A204.1 (cell line): ENCODE data around the gene UTRN.

ENCODE experiments used
- FAIRE-seq: peaks from 2 replicates; lab custom pipeline; 2012; peaks lifted over from hg19 to GRCh38; lab: Jason Lieb, UNC

Gene UTRN

DNA sequence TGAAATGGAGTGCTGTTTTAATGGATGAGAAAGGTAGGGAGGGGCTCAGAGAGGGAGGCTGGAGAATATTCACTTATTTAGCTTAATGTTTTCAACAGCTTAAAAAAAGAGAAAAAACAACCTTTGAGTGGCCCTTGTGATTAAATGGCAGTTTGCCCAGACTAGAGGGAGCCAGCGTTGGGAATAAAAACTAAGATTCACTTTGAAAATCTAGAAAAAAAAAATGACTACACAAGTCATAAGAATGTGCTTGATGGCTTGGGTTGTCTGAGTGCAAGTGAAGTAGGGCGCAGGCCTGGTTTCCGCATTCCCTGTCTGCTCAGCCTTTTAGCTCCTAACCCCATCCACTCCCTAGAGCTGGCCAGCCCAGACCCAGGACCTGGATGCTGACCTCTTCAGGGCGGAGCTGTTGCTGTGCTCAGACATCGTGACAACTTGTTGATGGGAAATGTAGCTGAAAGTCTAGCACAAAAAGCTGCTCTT lies 28.9 kb downstream of the UTRN start:
- no peak for FAIRE-seq

DNA sequence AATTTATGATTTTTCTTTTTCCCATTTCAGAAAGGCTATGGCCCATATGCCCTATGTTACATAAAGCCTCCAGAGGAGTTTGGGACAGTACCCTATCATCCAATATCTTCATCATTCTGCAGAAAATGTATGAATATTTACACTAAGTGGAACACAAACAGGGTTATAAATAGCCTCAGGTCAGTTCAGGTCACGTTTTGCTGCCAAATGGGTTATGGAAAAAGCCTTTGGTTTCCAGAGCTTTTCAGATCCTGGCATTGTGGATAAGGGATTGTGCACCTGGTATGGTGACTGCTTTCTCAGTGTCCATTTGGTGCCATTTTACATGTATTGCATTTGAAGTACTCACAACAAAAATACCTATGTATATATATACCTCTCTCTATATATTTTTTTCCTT lies 29.4 kb downstream of the UTRN start:
- FAIRE-seq, result no peak

DNA sequence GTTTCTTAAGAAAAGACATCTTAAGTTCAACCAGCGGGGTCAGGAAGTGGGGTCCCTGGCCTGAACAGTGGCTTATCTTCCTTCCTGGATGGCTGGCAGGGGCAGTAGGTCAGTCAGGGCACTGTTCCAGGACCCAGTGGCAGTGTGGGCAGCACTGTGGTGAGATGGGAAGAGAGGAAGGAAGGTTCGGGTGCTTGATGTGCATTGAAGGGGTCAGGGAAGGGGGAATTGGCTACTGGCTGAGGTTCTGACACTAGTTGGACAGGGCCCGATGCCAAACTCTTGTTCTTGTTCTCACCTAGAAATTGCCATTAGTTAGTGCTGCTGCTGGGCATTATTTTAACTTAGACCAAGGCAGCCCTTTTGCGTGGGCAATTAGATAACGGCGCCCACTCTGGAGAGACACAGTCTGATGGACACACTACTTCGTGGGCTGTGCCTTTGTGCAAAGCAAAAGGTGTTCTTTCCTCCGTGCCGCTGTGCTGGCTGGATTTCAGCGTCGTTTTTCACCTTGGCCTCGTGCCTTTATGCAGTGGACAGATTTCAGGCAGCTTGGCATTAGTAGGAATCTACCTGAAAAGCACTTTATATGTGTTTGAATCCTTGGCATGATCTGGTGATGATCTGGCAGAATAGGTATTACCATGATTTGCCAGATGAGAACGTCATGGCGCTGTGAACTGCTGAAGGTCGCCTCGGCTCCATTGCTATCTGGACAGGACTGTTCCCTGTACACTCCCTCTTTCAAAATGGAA lies 30.3 kb downstream of the UTRN start:
- no peak for FAIRE-seq

DNA sequence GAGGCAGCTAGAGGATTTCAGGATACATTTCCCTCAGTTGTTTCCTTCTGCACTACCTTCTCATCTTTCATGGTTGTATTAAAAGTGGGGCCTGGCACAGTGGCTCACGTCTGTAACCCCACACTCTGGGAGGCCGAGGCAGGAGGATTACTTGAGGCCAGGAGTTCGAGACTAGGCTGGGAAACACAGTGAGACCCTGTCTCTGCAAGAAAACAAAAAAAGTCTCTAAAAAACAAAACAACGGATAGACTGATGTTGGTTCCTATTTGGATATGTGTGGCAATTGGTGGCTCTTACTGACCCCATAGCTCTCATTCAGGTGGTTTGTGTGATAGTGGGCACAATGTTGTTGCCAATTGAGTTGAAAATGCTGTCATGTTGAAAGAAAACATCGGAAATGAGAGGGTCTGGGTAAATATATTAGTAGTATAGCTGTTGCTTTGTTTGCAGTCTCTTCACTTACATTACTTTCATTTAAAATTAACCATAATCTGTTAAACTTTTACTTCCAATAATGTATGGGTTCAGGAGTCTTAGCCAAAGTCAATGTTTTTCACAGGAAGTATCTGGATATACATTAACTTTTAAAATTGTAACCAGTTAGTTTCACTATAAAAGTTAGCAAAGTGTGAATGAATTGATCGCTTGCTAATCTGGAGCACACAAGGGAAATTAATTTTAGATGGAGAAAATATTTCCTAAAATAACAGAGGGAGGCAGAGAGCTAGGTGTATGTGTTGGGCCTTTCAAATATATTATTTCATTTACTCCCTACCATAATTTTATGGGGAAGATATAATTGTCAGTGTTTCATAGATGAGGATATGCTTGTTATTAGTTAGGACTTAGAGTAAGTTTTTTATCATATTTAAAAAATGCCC lies 31.1 kb downstream of the UTRN start:
- FAIRE-seq, result no peak

DNA sequence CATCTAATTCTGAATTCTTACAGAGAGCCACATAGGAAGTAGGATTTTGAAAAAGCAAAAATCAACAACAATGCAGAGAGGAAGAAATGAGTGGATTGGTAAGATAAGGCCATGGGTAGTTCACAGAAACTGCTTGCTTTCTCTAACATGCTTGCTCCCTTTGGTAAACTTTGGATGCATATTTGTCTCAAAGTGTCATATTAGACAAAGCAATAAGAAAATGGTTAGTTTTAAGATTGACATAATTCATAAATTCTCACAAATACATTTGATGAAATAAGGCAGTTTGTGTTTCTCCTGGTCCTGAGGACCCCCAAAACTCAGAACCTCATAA lies 31.7 kb downstream of the UTRN start:
- no peak for FAIRE-seq

DNA sequence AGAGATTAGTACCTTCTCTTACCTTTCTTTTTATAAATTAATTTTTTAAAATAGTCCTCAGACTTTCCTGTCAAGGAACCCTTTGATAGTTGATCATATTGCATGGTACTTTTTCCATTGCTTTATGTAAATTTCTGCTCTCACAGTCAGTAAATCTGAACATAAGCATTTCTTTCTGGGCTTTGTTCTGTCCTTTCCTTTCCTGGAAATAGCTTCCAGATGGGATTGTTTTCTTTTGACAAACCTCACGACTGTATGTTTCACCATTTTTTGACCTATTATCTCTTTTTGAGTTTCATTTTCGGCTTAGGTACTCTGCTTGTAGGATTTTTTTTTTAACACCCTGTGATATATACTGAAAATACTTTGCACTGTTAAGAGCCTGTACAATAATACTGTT lies 32.6 kb downstream of the UTRN start:
- FAIRE-seq, result no peak

DNA sequence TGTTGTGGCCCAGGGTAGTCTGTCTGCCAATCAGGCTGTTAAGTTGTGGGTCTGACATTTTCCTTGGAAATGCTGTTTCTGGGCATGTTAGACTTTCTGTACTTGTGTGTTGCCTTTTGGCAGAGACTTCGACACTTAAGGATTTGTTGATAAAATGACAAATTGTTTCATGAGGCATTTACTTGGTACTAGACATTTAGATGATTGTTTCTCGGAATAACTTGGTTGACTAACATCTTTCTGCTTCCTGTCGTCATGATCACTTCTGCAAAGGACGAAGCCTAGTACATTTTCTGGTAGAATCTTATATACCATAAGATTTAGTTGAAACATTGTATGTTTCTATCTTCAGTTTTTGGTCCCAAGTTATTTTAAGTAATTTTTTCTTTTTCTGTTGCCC lies 34.1 kb downstream of the UTRN start:
- no peak for FAIRE-seq

DNA sequence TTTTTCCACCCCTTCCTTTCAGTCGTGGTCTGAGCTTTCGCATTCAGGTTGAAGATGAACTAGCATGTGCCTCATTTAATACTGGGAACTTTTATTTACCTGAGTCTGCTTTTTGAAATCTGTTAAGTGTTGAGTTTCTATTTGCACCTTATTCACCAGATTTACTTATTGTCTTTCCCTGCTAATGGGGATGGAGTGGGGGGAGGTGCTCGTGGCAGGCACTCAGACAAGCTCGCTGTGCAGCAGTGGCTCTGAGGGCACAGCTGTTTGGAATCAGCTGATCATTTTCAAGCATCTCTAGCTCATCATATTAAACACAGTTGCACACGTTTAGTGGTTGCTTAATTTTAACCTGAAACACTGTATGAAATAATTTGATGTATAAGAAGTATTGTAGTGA lies 35.6 kb downstream of the UTRN start:
- FAIRE-seq, result no peak

DNA sequence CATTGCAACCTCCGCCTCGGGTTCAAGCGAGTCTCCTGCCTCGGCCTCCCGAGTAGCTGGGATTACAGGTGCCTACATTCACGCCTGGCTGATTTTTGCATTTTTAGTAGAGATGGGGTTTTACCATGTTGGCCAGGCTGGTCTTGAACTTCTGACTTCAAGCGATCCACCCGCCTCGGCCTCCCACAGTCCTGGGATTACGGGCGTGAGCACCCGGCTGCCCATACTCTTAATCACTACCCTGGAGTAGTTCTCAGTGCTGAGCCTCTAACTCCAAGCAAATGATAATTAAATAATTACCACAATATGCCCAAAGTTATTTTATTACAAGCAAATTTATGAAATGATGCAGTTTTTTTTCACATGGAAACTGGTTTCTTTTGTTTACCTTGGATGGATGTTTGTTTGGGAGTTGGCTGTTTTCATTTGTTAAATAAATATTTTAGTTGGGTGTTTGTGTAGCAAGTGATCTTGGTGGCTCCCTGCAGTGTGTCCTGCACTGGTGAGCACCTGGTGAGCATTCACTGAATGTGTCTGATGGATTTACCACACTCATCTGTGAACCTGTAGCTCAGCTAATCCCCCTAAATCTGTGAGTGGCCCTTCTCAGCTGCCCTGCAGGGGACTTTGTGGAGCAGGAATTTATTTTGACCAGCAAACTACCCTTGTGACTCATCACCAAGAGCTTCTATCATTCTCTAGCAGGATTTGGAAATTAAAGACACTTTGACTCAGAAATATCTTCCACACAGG lies 36.9 kb downstream of the UTRN start:
- no peak for FAIRE-seq

DNA sequence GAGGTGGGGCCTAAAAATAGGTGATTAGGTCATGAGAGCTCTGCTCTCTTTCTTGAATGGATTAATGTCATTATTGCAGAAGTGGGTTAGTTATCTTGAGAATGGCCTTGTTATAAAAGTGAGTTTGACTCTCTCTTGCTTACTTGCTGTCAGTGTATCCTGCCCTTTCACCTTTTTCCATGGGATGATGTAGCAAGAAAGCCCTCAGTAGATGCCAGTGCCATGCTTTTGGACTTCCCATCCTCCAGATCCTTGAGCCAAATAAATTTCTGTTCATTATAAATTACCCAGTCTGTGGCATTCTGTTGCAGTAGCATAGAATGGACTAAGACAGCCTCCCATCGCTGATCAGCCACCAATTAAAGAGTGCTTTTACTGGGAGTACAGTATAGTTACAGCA lies 40.1 kb downstream of the UTRN start:
- FAIRE-seq, result no peak

DNA sequence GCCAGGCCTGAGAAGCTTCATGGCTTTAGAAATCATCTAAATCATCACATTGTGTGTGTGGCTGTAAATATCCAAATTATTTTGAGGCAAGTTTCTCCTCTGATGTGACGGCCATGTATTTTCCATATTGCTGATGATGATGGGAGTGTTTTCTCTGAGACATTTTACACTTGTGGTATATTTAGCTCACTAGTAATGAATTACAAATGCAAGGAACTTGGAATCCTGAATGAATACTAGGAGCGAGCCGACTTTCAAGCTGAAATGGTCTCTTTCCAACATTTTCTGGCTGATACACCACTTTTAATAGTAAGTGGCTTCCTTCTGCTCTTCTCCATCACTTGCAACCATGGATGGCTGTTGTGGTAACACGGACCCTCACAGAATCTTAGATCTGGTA lies 41.3 kb downstream of the UTRN start:
- FAIRE-seq, result no peak

DNA sequence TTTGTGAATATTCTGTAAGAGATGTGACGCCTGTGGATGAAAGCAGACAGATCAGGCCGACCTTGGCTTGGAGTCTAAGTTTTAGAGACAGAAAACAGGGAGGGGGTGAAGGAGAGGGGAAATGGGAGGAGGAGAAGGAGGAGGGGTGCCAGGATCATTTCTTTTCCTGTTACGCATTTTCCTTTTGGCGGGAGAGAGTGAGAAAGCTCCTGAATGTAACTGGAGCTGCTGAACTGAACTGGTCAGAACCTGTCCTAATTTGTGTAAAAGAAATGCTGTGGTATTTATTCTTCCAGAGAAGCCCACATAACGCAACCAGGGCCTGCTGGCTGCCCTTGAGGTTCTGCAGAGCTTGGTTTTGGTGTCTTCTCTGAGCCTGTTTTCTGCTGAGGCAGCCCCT lies 41.9 kb downstream of the UTRN start:
- FAIRE-seq, result no peak

DNA sequence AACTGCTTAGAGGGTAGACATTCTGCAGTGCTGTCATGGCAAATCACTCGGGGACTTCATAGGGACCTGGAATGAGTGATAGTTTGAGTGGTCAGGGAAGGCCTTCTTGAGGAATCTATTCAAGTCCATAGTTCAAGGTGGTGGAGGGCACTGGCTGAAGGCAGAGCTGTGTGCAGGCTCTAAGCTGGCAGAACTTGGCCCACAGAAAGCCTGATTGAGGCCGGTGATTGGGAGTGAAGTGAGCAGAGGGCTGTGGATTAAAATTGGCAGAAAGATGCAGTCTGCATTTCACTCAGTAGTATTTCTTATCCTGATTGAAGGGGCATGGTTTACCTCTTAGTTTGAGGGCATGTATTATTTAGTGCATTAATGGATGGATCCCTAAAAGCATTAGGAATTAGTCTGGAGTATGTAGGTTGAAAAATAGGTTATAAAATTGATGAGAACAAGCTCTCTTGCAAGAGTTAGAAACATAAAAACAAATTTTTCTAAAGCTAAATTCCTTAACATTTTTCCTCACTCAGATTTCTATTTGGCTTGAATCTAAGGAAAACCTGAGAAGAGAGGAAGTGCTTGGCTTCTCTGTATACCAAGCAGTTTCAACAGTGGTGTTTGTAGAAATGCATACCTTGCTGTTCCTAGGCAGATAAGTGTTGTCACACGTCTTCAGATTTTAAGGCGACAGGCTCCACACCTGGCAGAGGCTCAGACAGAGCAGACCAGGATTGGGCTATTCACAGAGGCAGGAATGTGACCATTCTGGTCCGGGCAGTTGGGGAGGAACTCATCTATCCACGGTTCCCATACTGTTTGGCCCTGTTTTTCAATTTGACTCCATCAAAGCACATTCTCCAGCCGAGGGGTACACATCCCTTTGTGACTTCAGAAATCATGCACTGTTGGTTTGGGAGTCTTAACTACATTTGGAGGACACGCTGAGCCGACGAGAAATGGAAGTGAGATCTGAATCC lies 45.2 kb downstream of the UTRN start:
- no peak for FAIRE-seq

DNA sequence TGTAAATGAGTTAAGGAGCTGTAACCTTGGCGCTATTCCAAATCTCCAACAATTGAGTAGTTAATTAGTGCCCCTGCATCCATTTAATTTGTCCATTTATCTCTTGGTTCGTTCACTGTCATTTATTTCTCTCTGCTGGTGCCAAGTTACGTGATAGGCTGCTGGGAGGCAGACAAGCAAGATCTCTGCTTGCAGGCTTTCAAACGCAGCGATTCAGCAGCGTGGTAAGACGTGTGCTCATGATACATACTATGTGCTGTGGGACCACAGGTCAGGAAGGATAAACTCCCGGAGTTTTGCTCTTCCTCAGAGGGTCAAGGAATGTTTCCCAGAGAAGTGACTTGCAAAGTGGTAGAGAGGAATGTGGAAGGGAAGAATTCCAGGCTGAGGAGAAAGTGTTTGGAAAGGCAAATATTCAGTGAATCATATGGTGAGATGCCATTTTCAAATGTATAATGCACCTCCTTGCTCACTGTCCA lies 46.4 kb downstream of the UTRN start:
- FAIRE-seq, result no peak

DNA sequence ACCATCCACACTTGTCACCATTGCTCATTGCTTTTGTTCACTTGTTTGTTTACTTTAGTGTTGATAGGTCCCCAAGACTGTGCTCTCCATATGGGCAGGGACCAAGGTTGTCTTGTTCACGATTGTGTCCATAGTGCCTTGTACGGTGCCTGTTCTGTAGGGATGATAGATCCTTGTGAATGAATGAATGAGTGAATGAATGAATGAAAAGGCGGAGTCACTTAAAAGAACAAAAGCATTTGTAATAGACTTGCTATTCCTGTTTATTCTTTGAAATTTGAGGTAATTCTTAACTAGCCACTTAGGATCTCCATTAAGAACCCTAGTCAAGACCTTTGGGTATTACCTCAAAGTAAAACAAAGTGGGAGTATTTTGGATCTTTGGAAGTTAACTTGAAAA lies 47.0 kb downstream of the UTRN start:
- FAIRE-seq, result no peak

DNA sequence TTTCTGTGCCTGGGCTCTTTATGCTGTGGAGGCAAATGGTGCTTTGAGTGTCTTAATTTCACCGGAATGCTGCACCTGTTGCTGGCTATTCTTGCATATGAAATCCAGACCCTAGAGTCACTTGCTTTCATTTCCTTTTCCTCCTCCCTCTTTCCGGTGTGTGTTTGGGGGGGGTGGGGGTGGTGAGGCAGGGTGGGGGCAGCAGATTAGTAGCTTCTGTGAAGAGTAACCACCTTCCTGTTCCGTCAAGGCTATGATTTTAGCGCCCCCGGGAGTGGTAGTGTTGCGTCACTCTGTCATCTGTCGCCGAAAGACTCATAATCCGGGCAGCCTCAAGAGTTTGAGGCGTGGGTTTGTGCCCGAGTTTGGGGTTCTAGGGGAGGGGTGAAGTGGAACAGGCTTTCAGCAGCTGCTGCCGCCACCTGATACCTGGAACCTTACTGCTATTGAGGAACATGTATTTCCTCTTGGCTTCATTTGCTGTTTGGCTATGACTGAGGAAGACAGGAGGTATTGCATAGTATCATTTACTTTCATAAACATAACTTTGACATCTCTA lies 49.1 kb downstream of the UTRN start:
- no peak for FAIRE-seq
